SIG-M5 (cell line): ENCODE results near the gene ACBD4.

Experiments used
- DNase-seq: peaks from one replicate; lab custom pipeline; 2025; lab: John Stamatoyannopoulos, UW

The ACBD4 gene

GRCh38 chr17:45136846-45137560 lies 1.5 kb downstream of the ACBD4 start:
- DNase-seq, result no peak

GRCh38 chr17:45137561-45138305 lies 2.2 kb downstream of the ACBD4 start:
- no peak for DNase-seq

GRCh38 chr17:45138911-45139532 lies 3.5 kb downstream of the ACBD4 start:
- no peak for DNase-seq

GRCh38 chr17:45139533-45139920 lies 4.0 kb downstream of the ACBD4 start:
- no peak for DNase-seq

- no peak for DNase-seq
Observed at GRCh38 chr17:45143094-45143670, 7.7 kb downstream of the ACBD4 start.

- DNase-seq, result no peak
Observed at GRCh38 chr17:45143767-45144198, 8.3 kb downstream of the ACBD4 start.

GRCh38 chr17:45144199-45145034 lies 8.9 kb downstream of the ACBD4 start:
- no peak for DNase-seq

GRCh38 chr17:45145035-45145389 lies 9.5 kb downstream of the ACBD4 start:
- no peak for DNase-seq

- DNase-seq, result no peak
Observed at GRCh38 chr17:45146166-45146565, 10.7 kb downstream of the ACBD4 start.

GRCh38 chr17:45146592-45146889 lies 11.1 kb downstream of the ACBD4 start:
- DNase-seq, result no peak

- DNase-seq, result no peak
Observed at GRCh38 chr17:45146890-45147580, 11.5 kb downstream of the ACBD4 start.

GRCh38 chr17:45147581-45148182 lies 12.2 kb downstream of the ACBD4 start:
- DNase-seq, result peak; percentile 90

GRCh38 chr17:45148183-45149036 lies 12.9 kb downstream of the ACBD4 start, which contains the start of gene HEXIM1:
TSS of gene HEXIM1 (plus strand) at chr17:45148475. CDS start at chr17:45149191, 716 bp downstream.
- peak; percentile 96 for DNase-seq

GRCh38 chr17:45149037-45149668 lies 13.7 kb downstream of the ACBD4 start:
- DNase-seq, result no peak

- DNase-seq, result no peak
Observed at GRCh38 chr17:45149669-45150664, 14.5 kb downstream of the ACBD4 start.

GRCh38 chr17:45150911-45151809 lies 15.7 kb downstream of the ACBD4 start:
- no peak for DNase-seq

- DNase-seq, result no peak
Observed at GRCh38 chr17:45155029-45155428, 19.5 kb downstream of the ACBD4 start.
